ENCODE measurements around the gene TXNL4B. TPM values are rescaled to one million over a fixed set of nuclear protein-coding genes. Genes with fewer than 3 reads are reported as not detected.

Gene TXNL4B
- total and polyA plus RNA-seq, 4 donors: 5.0 to 11.6 (median 7.5) TPM

DNA sequence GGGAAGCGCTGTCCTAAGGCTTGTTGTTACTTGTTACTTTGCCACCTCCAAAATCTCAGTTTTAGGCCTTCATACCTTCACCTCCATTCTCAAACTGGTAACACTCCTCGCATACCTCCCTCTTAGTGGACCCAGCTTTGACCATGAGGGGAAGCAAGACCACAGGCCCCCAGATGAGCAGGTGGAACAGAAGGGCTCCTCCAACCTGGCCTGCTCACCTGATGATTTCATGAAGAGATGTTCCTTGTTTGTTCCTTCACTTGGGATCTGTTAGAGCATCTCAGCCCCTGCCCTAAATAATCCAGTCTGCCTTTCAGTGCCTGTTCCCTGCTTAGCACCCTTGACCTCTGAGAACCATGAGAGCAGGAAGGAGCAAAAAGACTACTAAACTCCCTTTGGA is 28.9 kb upstream of the TXNL4B start:
- WGBS: 98% methylated on average over 2 of the region's 2 CpGs
- no peak for TF ChIP-seq SP1 (IDR thresholded peaks at IDR 0.05)
- TF ChIP-seq, protein P1, sequence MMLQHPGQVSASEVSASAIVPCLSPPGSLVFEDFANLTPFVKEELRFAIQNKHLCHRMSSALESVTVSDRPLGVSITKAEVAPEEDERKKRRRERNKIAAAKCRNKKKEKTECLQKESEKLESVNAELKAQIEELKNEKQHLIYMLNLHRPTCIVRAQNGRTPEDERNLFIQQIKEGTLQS (IDR thresholded peaks at IDR 0.05): no peak
- no peak for TF ChIP-seq YY1 (IDR thresholded peaks at IDR 0.05)
- no peak for TF ChIP-seq GABPA (IDR thresholded peaks at IDR 0.05 in 1 of 2, conservative IDR thresholded peaks at IDR 0.05 in 1 of 2)
- no peak for TF ChIP-seq RAD21 (IDR thresholded peaks at IDR 0.05)
- no peak for TF ChIP-seq NR2F2 (IDR thresholded peaks at IDR 0.05)
- H3K4me3 ChIP-seq (ENCODE audit: low read depth in 1 of 3, low read length in 3 of 3): no peak overlapping the region
- DNase-seq (ENCODE audit: low spot score): no peak
- H3K9me3 ChIP-seq (ENCODE audit: control insufficient read depth in 4 of 4, low read length in 3 of 4): no peaks in the 10 kb centered on the region
- H3K36me3 ChIP-seq (ENCODE audit: control insufficient read depth in 4 of 4, insufficient read depth in 3 of 4, low read depth in 1 of 4, low read length in 3 of 4): no peaks in the 10 kb centered on the region
- no peaks in the 10 kb centered on the region for H3K27me3 ChIP-seq (ENCODE audit: control insufficient read depth in 4 of 4, insufficient read depth in 4 of 4, low read length in 3 of 4)
- peaks cover 0 to 7% (median 5%) of the 10 kb centered on the region in 4 donors for H3K4me1 ChIP-seq (ENCODE audit: control insufficient read depth in 4 of 4, insufficient read depth in 4 of 4, low read length in 3 of 4)
- H3K27ac ChIP-seq (ENCODE audit: low read depth in 1 of 2, low read length in 2 of 2): no peak overlapping the region
- H3K9ac ChIP-seq (ENCODE audit: low read depth in 1 of 2, low read length in 2 of 2): no peak overlapping the region

GRCh38 chr16:72120026-72120425 is 26.6 kb upstream of the TXNL4B start:
- no peak overlapping the region for H3K27ac ChIP-seq (ENCODE audit: low read depth in 1 of 2, low read length in 2 of 2)
- H3K27me3 ChIP-seq (ENCODE audit: control insufficient read depth in 4 of 4, insufficient read depth in 4 of 4, low read length in 3 of 4): no peaks in the 10 kb centered on the region
- WGBS: 95% methylated on average over 5 of the region's 5 CpGs
- H3K36me3 ChIP-seq (ENCODE audit: control insufficient read depth in 4 of 4, insufficient read depth in 3 of 4, low read depth in 1 of 4, low read length in 3 of 4): no peaks in the 10 kb centered on the region
- H3K9ac ChIP-seq (ENCODE audit: low read depth in 1 of 2, low read length in 2 of 2): no peak overlapping the region
- DNase-seq (ENCODE audit: low spot score): no peak
- TF ChIP-seq FOXA1 (IDR thresholded peaks at IDR 0.05): no peak
- TF ChIP-seq, protein P1 (IDR thresholded peaks at IDR 0.05): no peak
- no peak for TF ChIP-seq JUND (IDR thresholded peaks at IDR 0.05)
- no peak for TF ChIP-seq CTCF (IDR thresholded peaks at IDR 0.05; ENCODE audit: low read depth, low read length, missing input control)
- no peak for TF ChIP-seq TAF1 (conservative IDR thresholded peaks at IDR 0.05)
- TF ChIP-seq RXRA (IDR thresholded peaks at IDR 0.05): no peak
- TF ChIP-seq, protein P2, sequence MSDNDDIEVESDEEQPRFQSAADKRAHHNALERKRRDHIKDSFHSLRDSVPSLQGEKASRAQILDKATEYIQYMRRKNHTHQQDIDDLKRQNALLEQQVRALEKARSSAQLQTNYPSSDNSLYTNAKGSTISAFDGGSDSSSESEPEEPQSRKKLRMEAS (IDR thresholded peaks at IDR 0.05): no peak
- TF ChIP-seq HNF4G (IDR thresholded peaks at IDR 0.05): no peak
- TF ChIP-seq EGR1 (IDR thresholded peaks at IDR 0.05; ENCODE audit: low read depth in 2 of 2): no peak
- TF ChIP-seq HNF4A (conservative IDR thresholded peaks at IDR 0.05): no peak
- no peak for TF ChIP-seq NR2F2 (IDR thresholded peaks at IDR 0.05)
- H3K9me3 ChIP-seq (ENCODE audit: control insufficient read depth in 4 of 4, low read length in 3 of 4): no peaks in the 10 kb centered on the region
- peaks cover 0 to 1% (median under 1%) of the 10 kb centered on the region in 4 donors for H3K4me1 ChIP-seq (ENCODE audit: control insufficient read depth in 4 of 4, insufficient read depth in 4 of 4, low read length in 3 of 4)
- no peak overlapping the region for H3K4me3 ChIP-seq (ENCODE audit: low read depth in 1 of 3, low read length in 3 of 3)

- no peak overlapping the region for H3K9ac ChIP-seq (ENCODE audit: low read depth in 1 of 2, low read length in 2 of 2)
- no peak for TF ChIP-seq GABPA (IDR thresholded peaks at IDR 0.05 in 1 of 2, conservative IDR thresholded peaks at IDR 0.05 in 1 of 2)
- TF ChIP-seq JUND (IDR thresholded peaks at IDR 0.05): no peak
- TF ChIP-seq, protein P2 (IDR thresholded peaks at IDR 0.05): no peak
- TF ChIP-seq CTCF (IDR thresholded peaks at IDR 0.05; ENCODE audit: low read depth, low read length, missing input control): no peak
- TF ChIP-seq, protein P1 (IDR thresholded peaks at IDR 0.05): no peak
- TF ChIP-seq HNF4G (IDR thresholded peaks at IDR 0.05): no peak
Observed at GRCh38 chr16:72113616-72113945, 20.2 kb upstream of the TXNL4B start.

More at GRCh38 chr16:72113616-72113945, 20.2 kb upstream of the TXNL4B start:
- Histone ChIP-seq H3K27me3 (ENCODE audit: control insufficient read depth in 4 of 4, insufficient read depth in 4 of 4, low read length in 3 of 4) (no peaks in the 10 kb centered on the region), H3K4me1 (ENCODE audit: control insufficient read depth in 4 of 4, insufficient read depth in 4 of 4, low read length in 3 of 4) (no peaks in the 10 kb centered on the region), H3K27ac (ENCODE audit: low read depth in 1 of 2, low read length in 2 of 2) (no peak overlapping the region), H3K9me3 (ENCODE audit: control insufficient read depth in 4 of 4, low read length in 3 of 4) (no peaks in the 10 kb centered on the region), H3K36me3 (ENCODE audit: control insufficient read depth in 4 of 4, insufficient read depth in 3 of 4, low read depth in 1 of 4, low read length in 3 of 4) (peaks cover 18 to 52% (median 40%) of the 10 kb centered on the region in 4 donors), H3K4me3 (ENCODE audit: low read depth in 1 of 3, low read length in 3 of 3) (no peak overlapping the region)
- DNase-seq (ENCODE audit: low spot score): no peak
